ENCODE data around the gene ANAPC10.
"Not testable (repeated sequence)": the region's sequence is repeated elsewhere in the genome, so short reads cannot be mapped to it uniquely, and the experiment has no call there.

The ANAPC10 gene

GRCh38 chr4:145097821-145098674, at the start of gene ANAPC10, which contains the start of gene ABCE1:
Gene ANAPC10 (minus strand): TSS chr4:145098196. CDS start chr4:145096099, 2,097 bp downstream.
Gene ABCE1 (plus strand): TSS chr4:145098311. CDS start chr4:145104413, 6,102 bp downstream.
- Histone ChIP-seq H3K36me3 (peaks cover 4% of the 10 kb centered on the region), H3K27ac (peak within 1 kb of the TSS; percentile 75), H3K27me3 (no peaks in the 10 kb centered on the region), H3K4me1 (ENCODE audit: control insufficient read depth in 1 of 2, insufficient read depth in 1 of 2, low read depth in 1 of 2, low read length in 1 of 2) (peaks cover 27 to 29% of the 10 kb centered on the region in 2 experiments), H3K9me3 (no peaks in the 10 kb centered on the region), H3K4me3 (ENCODE audit: low read depth in 1 of 2, low read length in 1 of 2) (peak within 1 kb of the TSS; percentile 74 to 96)
- TF ChIP-seq CTCF (IDR thresholded peaks at IDR 0.05), result no peak

- H3K27ac ChIP-seq; H3K9me3 ChIP-seq; H3K27me3 ChIP-seq; H3K4me1 ChIP-seq (ENCODE audit: control insufficient read depth in 1 of 2, insufficient read depth in 1 of 2, low read depth in 1 of 2, low read length in 1 of 2); H3K4me3 ChIP-seq (ENCODE audit: low read depth in 1 of 2, low read length in 1 of 2): not testable (repeated sequence)
- peaks cover 46% of the 10 kb centered on the region for H3K36me3 ChIP-seq
Observed at GRCh38 chr4:145136219-145136618, 38.2 kb upstream of the ANAPC10 start.

GRCh38 chr4:145132511-145133098, 34.6 kb upstream of the ANAPC10 start:
- H3K27me3 ChIP-seq, result no peaks in the 10 kb centered on the region
- H3K9me3 ChIP-seq, result no peaks in the 10 kb centered on the region
- H3K4me1 ChIP-seq (ENCODE audit: control insufficient read depth in 1 of 2, insufficient read depth in 1 of 2, low read depth in 1 of 2, low read length in 1 of 2), result no peaks in the 10 kb centered on the region
- no peak for TF ChIP-seq CTCF (IDR thresholded peaks at IDR 0.05)
- H3K27ac ChIP-seq, result no peak overlapping the region
- no peak overlapping the region for H3K4me3 ChIP-seq (ENCODE audit: low read depth in 1 of 2, low read length in 1 of 2)
- peaks cover 9% of the 10 kb centered on the region for H3K36me3 ChIP-seq

- H3K4me1 ChIP-seq (ENCODE audit: control insufficient read depth in 1 of 2, insufficient read depth in 1 of 2, low read depth in 1 of 2, low read length in 1 of 2), result no peaks in the 10 kb centered on the region
- H3K4me3 ChIP-seq (ENCODE audit: low read depth in 1 of 2, low read length in 1 of 2), result no peak overlapping the region
- no peak overlapping the region for H3K27ac ChIP-seq
- H3K36me3 ChIP-seq, result peaks cover 2% of the 10 kb centered on the region
- no peaks in the 10 kb centered on the region for H3K9me3 ChIP-seq
- no peak for TF ChIP-seq CTCF (IDR thresholded peaks at IDR 0.05)
- no peaks in the 10 kb centered on the region for H3K27me3 ChIP-seq
Observed at GRCh38 chr4:145131848-145132247, 33.9 kb upstream of the ANAPC10 start.

- no peaks in the 10 kb centered on the region for H3K27me3 ChIP-seq
- no peaks in the 10 kb centered on the region for H3K9me3 ChIP-seq
- H3K27ac ChIP-seq, result no peak overlapping the region
- no peak overlapping the region for H3K4me3 ChIP-seq (ENCODE audit: low read depth in 1 of 2, low read length in 1 of 2)
- no peak for TF ChIP-seq CTCF (IDR thresholded peaks at IDR 0.05)
- peaks cover 7% of the 10 kb centered on the region for H3K36me3 ChIP-seq
- H3K4me1 ChIP-seq (ENCODE audit: control insufficient read depth in 1 of 2, insufficient read depth in 1 of 2, low read depth in 1 of 2, low read length in 1 of 2), result no peaks in the 10 kb centered on the region
Observed at GRCh38 chr4:145130788-145131399, 32.9 kb upstream of the ANAPC10 start.
